Measurements from ENCODE around the gene FREM1. TPM values are rescaled to one million over a fixed set of nuclear protein-coding genes. Genes with fewer than 3 reads are reported as not detected.

The FREM1 gene
- total and polyA plus RNA-seq, 10 donors = 0.07 to 4.3 (median 0.54) TPM; not detected in 1

DNA sequence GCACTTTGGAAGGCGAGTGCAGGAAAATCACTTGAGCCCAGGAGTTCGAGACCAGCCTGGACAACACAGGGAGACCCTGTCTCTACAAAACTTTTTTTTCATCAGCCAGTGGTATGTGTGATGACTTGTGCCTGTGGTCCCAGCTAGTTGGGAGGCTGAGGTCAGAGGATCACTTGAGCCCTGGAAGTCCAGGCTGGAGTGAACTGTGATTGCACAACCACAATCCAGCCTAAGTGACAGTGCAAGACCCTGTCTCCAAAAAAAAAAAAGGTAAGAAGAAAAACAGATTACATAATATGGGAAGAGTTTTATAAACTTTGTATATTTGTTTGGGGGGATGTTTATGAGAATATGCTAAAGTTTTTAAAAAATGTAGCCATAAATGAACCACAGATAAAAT is 111.2 kb downstream of the FREM1 start:
- Histone ChIP-seq H3K36me3 (no peaks in the 10 kb centered on the region), H3K4me3 (no peak overlapping the region), H3K4me1 (no peaks in the 10 kb centered on the region), H3K27ac (no peak overlapping the region), H3K9me3 (no peaks in the 10 kb centered on the region), H3K27me3 (replicated peaks in 1 of 7) (no peaks in the 10 kb centered on the region)
- TF ChIP-seq POLR2A (IDR thresholded peaks at IDR 0.05) (no peak), POLR2AphosphoS5 (IDR thresholded peaks at IDR 0.05) (no peak)
- TF ChIP-seq, protein P1, sequence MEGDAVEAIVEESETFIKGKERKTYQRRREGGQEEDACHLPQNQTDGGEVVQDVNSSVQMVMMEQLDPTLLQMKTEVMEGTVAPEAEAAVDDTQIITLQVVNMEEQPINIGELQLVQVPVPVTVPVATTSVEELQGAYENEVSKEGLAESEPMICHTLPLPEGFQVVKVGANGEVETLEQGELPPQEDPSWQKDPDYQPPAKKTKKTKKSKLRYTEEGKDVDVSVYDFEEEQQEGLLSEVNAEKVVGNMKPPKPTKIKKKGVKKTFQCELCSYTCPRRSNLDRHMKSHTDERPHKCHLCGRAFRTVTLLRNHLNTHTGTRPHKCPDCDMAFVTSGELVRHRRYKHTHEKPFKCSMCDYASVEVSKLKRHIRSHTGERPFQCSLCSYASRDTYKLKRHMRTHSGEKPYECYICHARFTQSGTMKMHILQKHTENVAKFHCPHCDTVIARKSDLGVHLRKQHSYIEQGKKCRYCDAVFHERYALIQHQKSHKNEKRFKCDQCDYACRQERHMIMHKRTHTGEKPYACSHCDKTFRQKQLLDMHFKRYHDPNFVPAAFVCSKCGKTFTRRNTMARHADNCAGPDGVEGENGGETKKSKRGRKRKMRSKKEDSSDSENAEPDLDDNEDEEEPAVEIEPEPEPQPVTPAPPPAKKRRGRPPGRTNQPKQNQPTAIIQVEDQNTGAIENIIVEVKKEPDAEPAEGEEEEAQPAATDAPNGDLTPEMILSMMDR (IDR thresholded peaks at IDR 0.05 in 8 of 11, conservative IDR thresholded peaks at IDR 0.05 in 3 of 11) = no peak
- WGBS, 5 donors = 67 to 92% (median 88%) methylated on average over 2 of the region's 2 CpGs
- no peak for DNase-seq
- intact Hi-C loops (cut with DNase I; ENCODE audit: low total_unique reads) = no loop called here

DNA sequence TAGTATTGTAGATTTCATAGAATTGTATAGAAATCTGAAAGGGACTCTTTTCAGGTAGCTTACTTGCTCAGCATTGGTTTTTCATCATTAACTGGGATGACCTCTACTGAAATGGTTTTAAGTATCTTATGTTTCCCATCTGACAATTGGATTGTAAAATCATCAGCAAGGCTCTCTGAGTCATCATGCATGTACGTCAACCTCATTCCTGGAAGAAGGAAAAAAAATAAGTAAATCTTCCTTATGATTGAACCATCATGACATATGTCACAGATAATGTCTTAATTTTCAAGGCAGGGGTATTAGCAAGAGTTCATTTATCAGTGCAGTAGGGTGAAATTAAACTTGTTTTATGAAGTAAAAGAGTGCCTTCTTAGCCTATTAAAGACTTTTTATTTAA is 112.8 kb downstream of the FREM1 start:
- Histone ChIP-seq H3K4me1 (no peaks in the 10 kb centered on the region), H3K36me3 (no peaks in the 10 kb centered on the region), H3K27me3 (replicated peaks in 1 of 7) (no peaks in the 10 kb centered on the region), H3K4me3 (no peak overlapping the region), H3K9me3 (no peaks in the 10 kb centered on the region), H3K27ac (no peak overlapping the region)
- intact Hi-C loops (cut with DNase I; ENCODE audit: low total_unique reads) = no loop called here
- WGBS, 5 donors = 74 to 93% (median 80%) methylated on average over 1 of the region's 1 CpG
- TF ChIP-seq POLR2AphosphoS5 (IDR thresholded peaks at IDR 0.05) = no peak
- TF ChIP-seq, protein P1 (IDR thresholded peaks at IDR 0.05 in 8 of 11, conservative IDR thresholded peaks at IDR 0.05 in 3 of 11) = no peak
- no peak for TF ChIP-seq POLR2A (IDR thresholded peaks at IDR 0.05)
- DNase-seq = no peak

DNA sequence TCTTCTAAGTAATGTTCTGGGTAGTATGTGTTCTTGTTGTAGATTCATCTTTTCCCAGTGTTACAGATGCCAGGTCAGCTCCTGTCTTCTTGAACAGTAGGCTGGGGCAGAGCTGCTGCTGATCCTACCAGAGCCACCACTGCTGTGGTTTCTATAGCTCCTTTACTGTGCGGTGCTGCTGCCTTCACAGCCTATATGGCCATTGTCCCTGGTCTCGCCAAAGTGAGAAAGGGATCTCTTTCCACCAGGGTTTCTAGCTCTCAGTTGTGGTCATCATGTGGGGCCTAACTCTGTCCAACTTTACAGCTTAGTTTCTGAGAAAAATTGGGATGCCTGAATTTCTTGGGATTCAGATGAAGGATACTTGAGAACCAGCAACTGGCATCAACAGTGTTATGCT is 116.8 kb downstream of the FREM1 start:
- intact Hi-C loops (cut with DNase I; ENCODE audit: low total_unique reads) = no loop called here
- no peaks in the 10 kb centered on the region for H3K4me1 ChIP-seq
- H3K9me3 ChIP-seq = no peaks in the 10 kb centered on the region
- no peak for DNase-seq
- no peaks in the 10 kb centered on the region for H3K27me3 ChIP-seq (replicated peaks in 1 of 7)
- WGBS, 5 donors = 89 to 96% (median 94%) methylated on average over 2 of the region's 2 CpGs
- H3K27ac ChIP-seq = no peak overlapping the region
- H3K36me3 ChIP-seq = no peaks in the 10 kb centered on the region
- no peak overlapping the region for H3K4me3 ChIP-seq
- TF ChIP-seq POLR2A (IDR thresholded peaks at IDR 0.05) (no peak), POLR2AphosphoS5 (IDR thresholded peaks at IDR 0.05) (no peak)
- TF ChIP-seq, protein P1 (IDR thresholded peaks at IDR 0.05 in 8 of 11, conservative IDR thresholded peaks at IDR 0.05 in 3 of 11) = no peak

DNA sequence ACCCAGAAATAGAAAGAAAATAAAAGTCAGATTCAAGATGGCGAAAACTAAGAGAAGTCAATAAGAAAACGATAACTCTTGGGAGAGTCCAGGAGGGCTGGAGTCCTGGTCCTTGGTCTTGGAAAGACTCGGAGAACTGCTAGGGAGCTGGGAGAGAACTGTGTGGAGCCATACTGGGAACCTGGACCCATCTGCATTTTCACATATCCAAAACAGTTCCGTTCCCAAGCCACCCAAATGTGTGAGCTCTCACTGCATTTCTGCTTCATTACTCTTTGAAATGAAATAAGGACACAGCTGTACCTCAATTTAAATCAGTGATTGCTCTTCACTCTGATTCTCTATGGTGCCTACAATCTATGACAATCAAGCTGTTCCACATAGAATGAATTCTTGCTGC is 119.6 kb downstream of the FREM1 start:
- intact Hi-C loops (cut with DNase I; ENCODE audit: low total_unique reads) = no loop called here
- DNase-seq = no peak
- 76 to 94% (median 82%) methylated on average over 4 of the region's 4 CpGs for WGBS, 5 donors

More for the DNA sequence above, 119.6 kb downstream of the FREM1 start:
- no peaks in the 10 kb centered on the region for H3K36me3 ChIP-seq
- TF ChIP-seq, protein P1 (IDR thresholded peaks at IDR 0.05 in 8 of 11, conservative IDR thresholded peaks at IDR 0.05 in 3 of 11) = no peak
- no peak for TF ChIP-seq POLR2A (IDR thresholded peaks at IDR 0.05)
- TF ChIP-seq POLR2AphosphoS5 (IDR thresholded peaks at IDR 0.05) = no peak
- no peaks in the 10 kb centered on the region for H3K27me3 ChIP-seq (replicated peaks in 1 of 7)
- no peaks in the 10 kb centered on the region for H3K4me1 ChIP-seq
- H3K9me3 ChIP-seq = no peaks in the 10 kb centered on the region
- no peak overlapping the region for H3K27ac ChIP-seq
- H3K4me3 ChIP-seq = no peak overlapping the region

All from spleen (tissue), 11 donors.